AG20443 (cell line): Measurements from ENCODE around the gene PPP1R9B.
A peak's percentile ranks its signal among the peaks of the same experiment; 100 is the strongest.

Experiments
- DNase-seq: peaks from one replicate; pipeline ENCODE4 v3.0.0; 2012; ENCODE audit warnings: low spot score, mixed read lengths

The PPP1R9B gene

GRCh38 chr17:50150354-50151040 lies at the start of gene PPP1R9B:
Gene PPP1R9B, minus strand, starts transcription at chr17:50150677. Its CDS starts 164 bp downstream, at chr17:50150513.
- DNase-seq, result no peak

GRCh38 chr17:50199803-50200456 lies 49.5 kb upstream of the PPP1R9B start:
- DNase-seq, result peak; percentile 88

DNA sequence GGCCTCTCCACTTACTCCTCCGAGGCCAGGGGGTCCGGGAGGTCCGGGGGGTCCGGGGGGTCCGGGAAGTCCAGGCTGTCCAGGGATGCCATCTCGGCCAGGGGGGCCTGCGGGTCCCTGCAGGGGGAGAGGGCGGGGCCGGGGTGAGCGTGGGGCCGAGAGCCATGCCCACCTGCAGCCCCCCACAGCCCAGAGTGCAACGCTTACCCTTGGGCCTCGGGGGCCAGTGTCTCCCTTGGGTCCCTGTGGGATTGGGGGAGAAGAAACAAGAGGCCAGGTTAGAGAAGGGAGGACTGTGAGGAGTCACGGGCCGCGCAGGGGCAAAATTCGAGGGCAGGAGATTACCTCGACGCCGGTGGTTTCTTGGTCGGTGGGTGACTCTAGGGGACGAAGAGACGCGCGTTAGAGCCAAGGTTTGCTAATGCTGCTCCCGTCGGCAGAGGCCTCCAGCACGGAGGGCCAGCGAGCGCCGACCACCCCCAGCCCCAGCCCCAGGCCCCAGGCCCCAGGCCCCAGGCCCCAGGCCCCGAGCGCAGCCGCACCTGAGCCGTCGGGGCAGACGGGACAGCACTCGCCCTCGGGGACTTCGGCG lies 48.8 kb upstream of the PPP1R9B start:
- DNase-seq, result no peak

- no peak for DNase-seq
These were observed 47.7 kb upstream of the PPP1R9B start for GRCh38 chr17:50198026-50198669.

DNA sequence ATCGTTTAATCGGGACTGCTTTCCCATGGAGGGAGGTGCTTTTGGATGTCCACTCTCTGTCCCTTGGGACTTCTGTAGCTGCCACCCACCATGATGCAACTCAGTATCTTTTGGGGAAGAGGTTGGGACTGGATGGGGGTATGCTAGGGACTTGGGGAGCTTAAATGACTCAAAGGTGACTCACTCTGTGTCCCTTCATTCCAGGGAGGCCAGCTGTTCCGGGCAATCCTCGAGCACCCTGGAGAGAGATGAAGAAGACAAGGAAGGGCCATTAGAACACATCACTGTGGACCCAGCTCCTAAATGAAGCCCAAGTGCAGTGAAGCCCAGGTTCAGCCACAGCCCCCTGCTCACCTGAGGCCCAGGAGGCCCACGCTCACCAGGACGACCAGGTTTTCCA lies 46.3 kb upstream of the PPP1R9B start:
- DNase-seq, result no peak

GRCh38 chr17:50196036-50196435 lies 45.6 kb upstream of the PPP1R9B start:
- no peak for DNase-seq

DNA sequence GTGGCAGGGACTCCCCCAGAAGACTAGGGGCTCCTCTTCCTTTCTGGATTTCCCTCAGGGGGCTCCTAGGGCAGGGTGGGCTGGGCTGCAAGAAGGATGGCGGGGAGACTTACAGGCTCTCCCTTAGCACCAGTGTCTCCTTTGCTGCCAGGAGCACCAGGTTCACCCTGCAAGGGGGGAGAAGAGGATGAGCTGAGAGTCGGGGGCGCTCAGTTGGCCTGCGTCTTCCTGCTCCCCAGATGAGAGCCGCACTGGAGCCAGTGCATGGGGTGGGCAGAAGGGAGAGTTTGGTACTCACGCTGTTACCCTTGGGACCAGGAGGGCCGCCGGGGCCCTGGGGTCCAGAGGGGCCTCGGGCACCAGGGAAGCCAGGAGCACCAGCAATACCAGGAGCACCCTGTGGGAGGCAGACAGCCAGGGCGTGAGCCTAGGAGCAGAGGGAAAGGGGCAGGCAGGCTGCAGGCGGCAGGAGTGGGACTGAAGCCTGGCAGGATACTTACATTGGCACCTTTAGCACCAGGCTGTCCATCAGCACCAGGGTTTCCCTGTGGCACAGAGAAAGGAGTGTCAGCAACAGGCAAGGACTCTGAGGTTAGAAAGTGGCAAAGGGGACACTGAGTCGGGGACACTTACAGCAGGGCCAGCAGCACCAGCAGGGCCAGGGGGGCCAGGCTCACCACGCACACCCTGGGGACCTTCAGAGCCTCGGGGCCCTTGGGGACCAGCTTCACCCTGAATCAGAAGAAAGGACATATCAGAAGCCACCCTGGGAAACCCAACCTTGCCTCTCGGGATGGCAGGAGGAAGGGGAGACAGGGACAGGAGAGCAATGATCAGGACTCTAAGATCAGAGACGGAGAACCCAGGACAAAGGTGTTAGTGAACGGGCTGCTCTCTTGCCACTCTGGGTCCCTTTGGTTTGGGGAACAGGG lies 44.7 kb upstream of the PPP1R9B start:
- no peak for DNase-seq

- DNase-seq, result no peak
These were observed 43.9 kb upstream of the PPP1R9B start for GRCh38 chr17:50194140-50194933.

DNA sequence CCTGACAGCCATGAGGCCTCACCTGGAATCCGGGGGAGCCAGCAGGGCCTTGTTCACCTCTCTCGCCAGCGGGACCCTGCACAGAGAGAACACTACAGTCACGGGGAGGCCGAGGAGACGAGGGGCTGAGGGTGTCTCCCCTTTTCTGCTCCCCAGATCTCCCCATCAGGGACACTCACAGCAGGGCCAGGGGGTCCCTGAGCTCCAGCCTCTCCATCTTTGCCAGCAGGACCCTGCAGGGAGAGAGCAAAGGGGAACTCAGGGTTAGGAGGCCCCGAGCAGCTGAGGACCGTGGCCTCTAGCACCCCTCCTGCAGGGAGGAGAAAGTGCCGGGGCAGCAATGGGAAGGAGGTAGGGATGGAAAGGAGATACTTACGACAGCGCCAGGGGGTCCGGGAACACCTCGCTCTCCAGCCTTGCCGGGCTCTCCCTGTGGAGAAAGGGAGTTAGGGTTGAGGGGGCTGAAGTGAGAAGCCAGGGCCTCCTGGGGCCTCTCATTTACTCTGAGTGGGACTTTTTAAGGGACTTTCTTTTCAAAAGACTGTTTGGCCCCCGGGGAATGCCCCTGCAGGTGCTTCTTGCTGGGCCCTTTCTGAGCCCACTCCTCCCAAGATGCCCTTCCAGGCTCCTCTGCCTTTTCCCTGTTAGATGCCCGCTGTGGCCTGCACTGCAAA lies 42.3 kb upstream of the PPP1R9B start:
- DNase-seq, result no peak

- DNase-seq, result no peak
These were observed 41.7 kb upstream of the PPP1R9B start for GRCh38 chr17:50192144-50192617.

GRCh38 chr17:50191359-50192143 lies 41.1 kb upstream of the PPP1R9B start:
- no peak for DNase-seq

- DNase-seq, result no peak
These were observed 40.3 kb upstream of the PPP1R9B start for GRCh38 chr17:50190603-50191358.

DNA sequence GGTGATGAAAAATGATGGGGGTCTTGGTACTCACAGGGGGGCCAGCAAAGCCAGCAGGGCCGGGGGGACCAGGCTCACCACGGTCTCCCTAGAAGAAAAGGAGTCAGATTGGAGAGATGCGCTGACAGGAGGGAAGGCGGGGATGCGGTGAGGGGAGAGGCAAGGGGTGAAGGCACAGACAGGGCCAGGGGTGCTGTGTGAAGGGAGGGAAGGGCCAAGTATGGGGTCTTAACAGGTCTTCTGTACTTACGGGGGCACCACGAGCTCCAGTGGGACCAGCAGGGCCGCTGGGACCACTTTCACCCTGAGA lies 39.8 kb upstream of the PPP1R9B start:
- no peak for DNase-seq

GRCh38 chr17:50189550-50190292 lies 39.2 kb upstream of the PPP1R9B start:
- no peak for DNase-seq

DNA sequence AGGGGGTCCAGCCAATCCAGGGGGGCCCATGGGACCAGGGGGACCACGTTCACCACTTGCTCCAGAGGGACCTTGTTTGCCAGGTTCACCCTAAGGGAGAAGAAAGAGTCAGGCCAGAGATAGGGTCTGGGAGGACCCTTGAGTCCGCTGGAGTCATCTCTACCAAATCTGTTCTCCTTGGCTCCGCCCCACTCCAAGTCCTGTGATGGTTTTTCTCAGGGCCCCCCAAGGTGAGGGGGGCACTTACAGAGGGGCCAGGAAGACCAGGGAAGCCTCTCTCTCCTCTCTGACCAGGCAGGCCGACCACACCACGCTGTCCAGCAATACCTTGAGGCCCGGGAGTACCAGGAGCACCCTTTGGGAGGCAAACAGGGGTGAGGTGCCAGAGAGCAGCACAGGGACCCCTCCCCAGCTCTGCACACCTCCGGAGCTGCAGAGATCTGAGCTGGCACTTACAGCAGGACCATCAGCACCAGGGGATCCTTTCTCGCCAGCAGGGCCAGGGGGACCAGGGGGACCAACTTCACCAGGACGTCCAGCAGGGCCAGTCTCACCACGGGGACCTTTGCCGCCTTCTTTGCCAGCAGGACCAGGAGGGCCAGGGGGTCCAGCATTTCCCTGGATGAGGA lies 38.6 kb upstream of the PPP1R9B start:
- no peak for DNase-seq

GRCh38 chr17:50188531-50188920 lies 38.0 kb upstream of the PPP1R9B start:
- DNase-seq, result no peak

DNA sequence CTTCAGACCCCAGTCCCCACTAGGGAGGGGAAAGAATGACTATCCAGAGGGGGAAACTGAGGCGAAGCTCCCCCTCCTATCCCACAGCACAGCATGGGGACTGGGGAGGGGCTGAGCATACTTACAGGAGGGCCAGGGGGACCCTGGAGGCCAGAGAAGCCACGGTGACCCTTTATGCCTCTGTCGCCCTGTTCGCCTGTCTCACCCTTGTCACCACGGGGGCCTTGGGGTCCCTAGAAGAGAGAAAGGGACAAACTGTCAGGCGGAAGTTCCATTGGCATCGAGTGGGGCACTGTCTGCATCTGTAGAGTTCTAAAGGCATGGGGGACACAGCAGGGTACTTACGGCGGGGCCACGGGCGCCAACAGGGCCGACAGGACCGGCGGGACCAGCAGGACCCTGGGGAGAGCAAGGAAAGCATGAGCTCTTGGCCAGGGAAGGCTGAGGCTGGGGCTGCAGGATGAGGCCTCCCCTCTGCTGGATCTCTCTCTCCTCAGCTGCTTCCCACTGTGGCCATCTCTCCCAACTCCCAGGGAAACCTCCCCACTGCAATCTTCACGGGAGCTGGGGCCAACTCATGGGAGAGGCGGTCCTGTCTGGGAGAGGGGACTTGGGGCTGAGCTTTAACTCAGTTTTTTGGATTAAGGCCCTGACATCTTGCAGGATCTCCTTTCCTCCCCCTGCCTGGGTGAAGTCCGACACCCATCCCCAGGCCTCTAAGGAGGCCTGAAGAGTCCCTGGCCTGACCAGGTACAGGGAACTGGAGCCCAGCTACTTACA lies 37.5 kb upstream of the PPP1R9B start:
- no peak for DNase-seq
